Activated CD4-positive, alpha-beta T cell treated with anti-CD3 and anti-CD28 coated beads, Interleukin-2, amount 10 ng/mL, durations not matched to agents 7 days and 5 days (primary cell): ENCODE data around the gene NEUROD1. TPM values are rescaled to one million over a fixed set of nuclear protein-coding genes. Genes with fewer than 3 reads are reported as not detected.
A peak's percentile ranks its signal among the peaks of the same experiment; 100 is the strongest.

Source experiments
- CTCF ChIA-PET: fragments of 350-600 bp; sonication (Branson Sonifier 250); formaldehyde crosslinking; loops from one replicate; lab custom pipeline; 2021; ENCODE audit warnings: antibody characterized with exemption; lab: Charles Lee
- POLR2A ChIA-PET: fragments of 350-600 bp; sonication (Branson Sonifier 250); formaldehyde crosslinking; loops from one replicate; lab custom pipeline; 2021; ENCODE audit warnings: antibody characterized with exemption; lab: Charles Lee
- DNase-seq: peaks from one replicate; pipeline ENCODE4 v3.0.0-alpha.2; 2020
- H3K27ac Mint-ChIP-seq: one replicate; pipeline ENCODE4 v1.8.0; 2021; ENCODE audit warnings: mild to moderate bottlenecking, moderate library complexity, mixed read lengths
- H3K27me3 Mint-ChIP-seq: one replicate; pipeline ENCODE4 v1.8.0; 2021; ENCODE audit warnings: mixed read lengths
- H3K36me3 Mint-ChIP-seq: one replicate; pipeline ENCODE4 v1.8.0; 2021; ENCODE audit warnings: low read depth, mixed read lengths
- H3K4me1 Mint-ChIP-seq: one replicate; pipeline ENCODE4 v1.8.0; 2021; ENCODE audit warnings: mixed read lengths
- H3K4me3 Mint-ChIP-seq: one replicate; pipeline ENCODE4 v1.8.0; 2021; ENCODE audit warnings: mild to moderate bottlenecking, moderate library complexity, mixed read lengths
- H3K9me3 Mint-ChIP-seq: one replicate; pipeline ENCODE4 v1.8.0; 2021; ENCODE audit warnings: mixed read lengths
- total RNA-seq, 2 experiments: library from RNA; stranded (reverse); gene quantifications; one replicate each; pipeline ENCODE4 v1.2.3, GENCODE V29; 2021

Gene NEUROD1
- total RNA-seq, 2 experiments from 2014 or later = not detected

- peaks cover 20% of the 10 kb centered on the region for H3K4me1 Mint-ChIP-seq
- H3K9me3 Mint-ChIP-seq = peaks cover 7% of the 10 kb centered on the region
- DNase-seq = no peak
- H3K36me3 Mint-ChIP-seq = peaks cover 6% of the 10 kb centered on the region
- no peak overlapping the region for H3K27ac Mint-ChIP-seq
- ChIA-PET CTCF (no interaction called here), POLR2A (no interaction called here)
- no peak overlapping the region for H3K4me3 Mint-ChIP-seq
- H3K27me3 Mint-ChIP-seq = peaks cover 66% of the 10 kb centered on the region
Observed at GRCh38 chr2:181686576-181687185, 6.4 kb upstream of the NEUROD1 start.

- DNase-seq = no peak
- ChIA-PET POLR2A (no interaction called here), CTCF (no interaction called here)
- H3K27ac Mint-ChIP-seq = no peak overlapping the region
- H3K36me3 Mint-ChIP-seq = peaks cover 11% of the 10 kb centered on the region
- H3K4me3 Mint-ChIP-seq = no peak overlapping the region
- peaks cover 10% of the 10 kb centered on the region for H3K9me3 Mint-ChIP-seq
- H3K4me1 Mint-ChIP-seq = peaks cover 34% of the 10 kb centered on the region
- peaks cover 79% of the 10 kb centered on the region for H3K27me3 Mint-ChIP-seq
Observed at GRCh38 chr2:181685150-181685688, 4.9 kb upstream of the NEUROD1 start.

- H3K9me3 Mint-ChIP-seq = peaks cover 10% of the 10 kb centered on the region
- CTCF ChIA-PET = no interaction called here
- DNase-seq = no peak
- peak overlapping the region; percentile 0 for H3K27ac Mint-ChIP-seq
- H3K36me3 Mint-ChIP-seq = peaks cover 11% of the 10 kb centered on the region
- peaks cover 34% of the 10 kb centered on the region for H3K4me1 Mint-ChIP-seq
- POLR2A ChIA-PET = no interaction called here
- no peak overlapping the region for H3K4me3 Mint-ChIP-seq
- H3K27me3 Mint-ChIP-seq = peaks cover 82% of the 10 kb centered on the region
Observed at GRCh38 chr2:181684454-181685149, 4.3 kb upstream of the NEUROD1 start.

GRCh38 chr2:181683518-181684453, 3.5 kb upstream of the NEUROD1 start:
- H3K4me1 Mint-ChIP-seq = peaks cover 38% of the 10 kb centered on the region
- H3K27me3 Mint-ChIP-seq = peaks cover 85% of the 10 kb centered on the region
- no peak for DNase-seq
- H3K27ac Mint-ChIP-seq = no peak overlapping the region
- peaks cover 11% of the 10 kb centered on the region for H3K36me3 Mint-ChIP-seq
- ChIA-PET POLR2A (no interaction called here), CTCF (no interaction called here)
- H3K9me3 Mint-ChIP-seq = peaks cover 11% of the 10 kb centered on the region
- H3K4me3 Mint-ChIP-seq = peak overlapping the region; percentile 17

- POLR2A ChIA-PET = no interaction called here
- peak; percentile 6 for DNase-seq
- CTCF ChIA-PET = no interaction called here
- Mint-ChIP-seq H3K36me3 (peaks cover 13% of the 10 kb centered on the region), H3K4me3 (peak overlapping the region; percentile 17), H3K27ac (peak overlapping the region; percentile 66), H3K4me1 (peaks cover 43% of the 10 kb centered on the region), H3K9me3 (peaks cover 15% of the 10 kb centered on the region), H3K27me3 (peaks cover 91% of the 10 kb centered on the region)
Observed at GRCh38 chr2:181682795-181683517, 2.6 kb upstream of the NEUROD1 start.

- H3K27ac Mint-ChIP-seq = peak overlapping the region; percentile 4
Observed at GRCh38 chr2:181682026-181682789, 1.9 kb upstream of the NEUROD1 start.

GRCh38 chr2:181680937-181681811, 857 bp upstream of the NEUROD1 start:
- POLR2A ChIA-PET = no interaction called here
- CTCF ChIA-PET = no interaction called here
- peak overlapping the region; percentile 74 for H3K27ac Mint-ChIP-seq

More at GRCh38 chr2:181682026-181682789, 1.9 kb upstream of the NEUROD1 start:
- Mint-ChIP-seq H3K4me1 (peaks cover 47% of the 10 kb centered on the region), H3K27me3 (peaks cover 89% of the 10 kb centered on the region), H3K9me3 (peaks cover 17% of the 10 kb centered on the region), H3K4me3 (no peak overlapping the region), H3K36me3 (peaks cover 15% of the 10 kb centered on the region)
- CTCF ChIA-PET = no interaction called here
- POLR2A ChIA-PET = no interaction called here
- no peak for DNase-seq

GRCh38 chr2:181679544-181679979, 755 bp downstream of the NEUROD1 start:
- H3K4me1 Mint-ChIP-seq = peaks cover 43% of the 10 kb centered on the region
- H3K4me3 Mint-ChIP-seq = peak overlapping the region; percentile 58
- ChIA-PET POLR2A (interaction anchor here (0.6 kb wide), 1 partner anchor 9 kb away, joined by 4 read pairs; no protein-coding TSS in a partner anchor), CTCF (interaction anchor here (0.6 kb wide), 1 partner anchor 591 kb away, joined by 3 read pairs; no protein-coding TSS in a partner anchor)
- no peak for DNase-seq
- H3K27me3 Mint-ChIP-seq = peaks cover 79% of the 10 kb centered on the region
- H3K36me3 Mint-ChIP-seq = peaks cover 11% of the 10 kb centered on the region
- peak overlapping the region; percentile 58 for H3K27ac Mint-ChIP-seq
- peaks cover 14% of the 10 kb centered on the region for H3K9me3 Mint-ChIP-seq

More at GRCh38 chr2:181680937-181681811, 857 bp upstream of the NEUROD1 start:
- Mint-ChIP-seq H3K4me3 (peak overlapping the region; percentile 57), H3K9me3 (peaks cover 17% of the 10 kb centered on the region), H3K36me3 (peaks cover 15% of the 10 kb centered on the region), H3K4me1 (peaks cover 47% of the 10 kb centered on the region), H3K27me3 (peaks cover 85% of the 10 kb centered on the region)
- DNase-seq = no peak

GRCh38 chr2:181678861-181679543, 1.3 kb downstream of the NEUROD1 start:
- H3K4me1 Mint-ChIP-seq = peaks cover 42% of the 10 kb centered on the region
- peaks cover 78% of the 10 kb centered on the region for H3K27me3 Mint-ChIP-seq
- peaks cover 14% of the 10 kb centered on the region for H3K9me3 Mint-ChIP-seq
- H3K36me3 Mint-ChIP-seq = peaks cover 11% of the 10 kb centered on the region
- peak overlapping the region; percentile 58 for H3K4me3 Mint-ChIP-seq
- no peak for DNase-seq
- ChIA-PET CTCF (no interaction called here), POLR2A (interaction anchor here (0.6 kb wide), 1 partner anchor 9 kb away, joined by 4 read pairs; no protein-coding TSS in a partner anchor)
- peak overlapping the region; percentile 82 for H3K27ac Mint-ChIP-seq

- DNase-seq = peak; percentile 80
- POLR2A ChIA-PET = no interaction called here
- peaks cover 11% of the 10 kb centered on the region for H3K36me3 Mint-ChIP-seq
- H3K27me3 Mint-ChIP-seq = peaks cover 77% of the 10 kb centered on the region
- peak overlapping the region; percentile 45 for H3K4me3 Mint-ChIP-seq
- CTCF ChIA-PET = no interaction called here
- peaks cover 14% of the 10 kb centered on the region for H3K9me3 Mint-ChIP-seq
- peaks cover 37% of the 10 kb centered on the region for H3K4me1 Mint-ChIP-seq
- peak overlapping the region; percentile 82 for H3K27ac Mint-ChIP-seq
Observed at GRCh38 chr2:181677912-181678586, 2.3 kb downstream of the NEUROD1 start.
